ENCODE data around the gene ESRRB. TPM values are rescaled to one million over a fixed set of nuclear protein-coding genes. Genes with fewer than 3 reads are reported as not detected.

Gene ESRRB
- total RNA-seq, 2 experiments from 2014 or later = 0.47 TPM; not detected in 1

DNA sequence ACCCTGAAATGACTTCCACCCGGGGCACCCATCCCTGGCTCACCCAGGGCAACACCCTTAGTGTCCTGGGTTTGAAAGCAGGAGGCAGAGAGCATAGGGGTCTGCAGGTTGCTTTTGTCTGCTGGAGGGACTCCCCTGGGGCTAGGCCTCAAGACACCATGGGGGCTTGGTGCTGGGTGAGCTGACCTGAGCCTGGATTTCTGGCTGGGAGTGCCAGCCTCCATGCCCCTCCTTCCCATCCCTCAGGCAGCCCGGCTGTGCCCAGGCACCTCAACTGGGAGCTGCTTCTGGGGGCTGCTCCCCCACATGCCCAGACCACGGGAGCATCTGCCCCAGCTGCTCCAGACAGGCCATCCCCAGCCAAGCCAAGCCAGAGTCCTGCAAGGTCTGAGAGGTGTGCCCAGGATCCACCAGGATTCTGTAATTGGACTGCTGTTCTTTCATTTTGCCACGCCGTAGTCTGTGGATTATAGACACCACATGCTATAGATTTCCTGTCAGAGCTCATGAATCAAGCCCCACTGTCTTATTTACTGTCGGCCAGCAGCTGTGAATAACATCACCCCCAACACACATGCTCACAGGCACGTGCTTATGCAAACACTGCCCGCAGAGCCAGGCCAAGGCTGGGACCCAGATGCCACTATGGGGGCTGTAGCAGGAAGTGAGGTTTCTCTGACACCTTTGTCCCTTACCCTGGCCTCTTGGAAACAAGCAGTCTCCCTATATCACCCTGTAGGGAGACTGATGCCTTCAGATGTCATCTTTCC is 29.4 kb upstream of the ESRRB start:
- Histone ChIP-seq H3K4me2 (ENCODE audit: low read length) (no peak overlapping the region), H3K4me1 (ENCODE audit: insufficient read depth, low read length, poor library complexity, severe bottlenecking) (no peaks in the 10 kb centered on the region), H3K9me3 (ENCODE audit: low read length) (no peaks in the 10 kb centered on the region), H3K27ac (ENCODE audit: low read depth, low read length, poor library complexity, severe bottlenecking) (no peak overlapping the region), H3K4me3 (ENCODE audit: low read depth, low read length, poor library complexity, severe bottlenecking) (no peak overlapping the region), H3K9me2 (ENCODE audit: insufficient read depth, low read length) (no peaks in the 10 kb centered on the region), H3K79me2 (ENCODE audit: insufficient read depth, low read depth, low read length) (no peaks in the 10 kb centered on the region), H2AFZ (ENCODE audit: low read length) (no peak overlapping the region), H4K20me1 (ENCODE audit: insufficient read depth, low read length) (no peaks in the 10 kb centered on the region), H3K36me3 (ENCODE audit: insufficient read depth, low read length) (no peaks in the 10 kb centered on the region)
- intact Hi-C loops (cut with micrococcal nuclease; ENCODE audit: unreplicated experiment) = no loop called here
- ChIA-PET POLR2A (no interaction called here), CTCF (ENCODE audit: unreplicated experiment) (no interaction called here)
- TF ChIP-seq, protein P1, sequence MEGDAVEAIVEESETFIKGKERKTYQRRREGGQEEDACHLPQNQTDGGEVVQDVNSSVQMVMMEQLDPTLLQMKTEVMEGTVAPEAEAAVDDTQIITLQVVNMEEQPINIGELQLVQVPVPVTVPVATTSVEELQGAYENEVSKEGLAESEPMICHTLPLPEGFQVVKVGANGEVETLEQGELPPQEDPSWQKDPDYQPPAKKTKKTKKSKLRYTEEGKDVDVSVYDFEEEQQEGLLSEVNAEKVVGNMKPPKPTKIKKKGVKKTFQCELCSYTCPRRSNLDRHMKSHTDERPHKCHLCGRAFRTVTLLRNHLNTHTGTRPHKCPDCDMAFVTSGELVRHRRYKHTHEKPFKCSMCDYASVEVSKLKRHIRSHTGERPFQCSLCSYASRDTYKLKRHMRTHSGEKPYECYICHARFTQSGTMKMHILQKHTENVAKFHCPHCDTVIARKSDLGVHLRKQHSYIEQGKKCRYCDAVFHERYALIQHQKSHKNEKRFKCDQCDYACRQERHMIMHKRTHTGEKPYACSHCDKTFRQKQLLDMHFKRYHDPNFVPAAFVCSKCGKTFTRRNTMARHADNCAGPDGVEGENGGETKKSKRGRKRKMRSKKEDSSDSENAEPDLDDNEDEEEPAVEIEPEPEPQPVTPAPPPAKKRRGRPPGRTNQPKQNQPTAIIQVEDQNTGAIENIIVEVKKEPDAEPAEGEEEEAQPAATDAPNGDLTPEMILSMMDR (conservative IDR thresholded peaks at IDR 0.05; ENCODE audit: low read length) = no peak
- no peak for TF ChIP-seq EZH2phosphoT487 (IDR thresholded peaks at IDR 0.05; ENCODE audit: borderline replicate concordance, low read depth, low read length)
- DNase-seq (ENCODE audit: low spot score) = no peak
- BruUV-seq (replicated peaks) = no TSS peak

DNA sequence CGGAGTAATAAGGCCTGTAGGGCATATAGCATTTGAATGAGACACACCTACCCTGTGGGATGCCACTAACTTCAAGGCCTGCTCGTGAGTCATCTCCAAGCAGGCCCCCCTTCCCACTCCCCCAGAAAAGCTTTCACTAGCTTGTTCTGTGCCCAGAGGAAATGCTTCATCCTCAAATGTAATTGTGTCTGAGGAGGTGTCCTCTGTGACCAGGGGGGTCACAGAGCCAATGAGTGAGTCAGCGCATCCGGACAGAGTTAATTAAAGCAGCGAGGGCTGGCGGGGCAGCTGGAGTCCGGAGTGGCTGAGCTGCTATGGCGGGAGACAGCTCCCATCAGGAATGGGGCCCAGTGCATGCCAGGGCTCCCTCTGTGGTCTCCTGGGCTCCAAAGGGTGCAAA is 27.0 kb upstream of the ESRRB start:
- Histone ChIP-seq H3K4me1 (ENCODE audit: insufficient read depth, low read length, poor library complexity, severe bottlenecking) (no peaks in the 10 kb centered on the region), H4K20me1 (ENCODE audit: insufficient read depth, low read length) (no peaks in the 10 kb centered on the region), H3K4me2 (ENCODE audit: low read length) (no peak overlapping the region), H3K79me2 (ENCODE audit: insufficient read depth, low read depth, low read length) (no peaks in the 10 kb centered on the region), H3K9me3 (ENCODE audit: low read length) (no peaks in the 10 kb centered on the region), H3K4me3 (ENCODE audit: low read depth, low read length, poor library complexity, severe bottlenecking) (no peak overlapping the region), H3K27ac (ENCODE audit: low read depth, low read length, poor library complexity, severe bottlenecking) (no peak overlapping the region), H3K36me3 (ENCODE audit: insufficient read depth, low read length) (no peaks in the 10 kb centered on the region), H3K9me2 (ENCODE audit: insufficient read depth, low read length) (no peaks in the 10 kb centered on the region), H2AFZ (ENCODE audit: low read length) (no peak overlapping the region)
- intact Hi-C loops (cut with micrococcal nuclease; ENCODE audit: unreplicated experiment) = no loop called here
- BruUV-seq (replicated peaks) = no TSS peak
- POLR2A ChIA-PET = no interaction called here
- no peak for DNase-seq (ENCODE audit: low spot score)
- no peak for TF ChIP-seq EZH2phosphoT487 (IDR thresholded peaks at IDR 0.05; ENCODE audit: borderline replicate concordance, low read depth, low read length)
- TF ChIP-seq, protein P1 (conservative IDR thresholded peaks at IDR 0.05; ENCODE audit: low read length) = no peak
- CTCF ChIA-PET (ENCODE audit: unreplicated experiment) = no interaction called here

DNA sequence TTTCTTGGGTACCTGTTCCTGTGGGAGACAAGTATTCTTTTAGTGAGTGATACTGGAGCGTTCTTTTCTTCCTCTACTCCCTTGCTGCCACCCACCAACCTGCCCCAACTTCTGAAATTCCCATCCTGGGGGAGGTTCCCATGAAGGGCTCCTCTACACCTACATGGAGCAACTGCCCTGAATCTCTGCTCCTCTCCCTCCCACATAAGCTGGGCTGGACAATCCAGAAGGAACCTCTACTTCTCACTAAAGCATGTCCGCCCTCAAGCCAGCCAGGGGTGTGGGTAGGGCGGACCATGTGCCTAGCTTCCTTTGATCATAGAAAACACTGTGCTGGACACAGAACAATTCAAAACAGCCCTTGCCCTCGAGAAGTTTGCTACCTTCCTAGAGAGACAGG is 25.9 kb upstream of the ESRRB start:
- Histone ChIP-seq H2AFZ (ENCODE audit: low read length) (no peak overlapping the region), H3K79me2 (ENCODE audit: insufficient read depth, low read depth, low read length) (no peaks in the 10 kb centered on the region), H3K4me3 (ENCODE audit: low read depth, low read length, poor library complexity, severe bottlenecking) (no peak overlapping the region), H4K20me1 (ENCODE audit: insufficient read depth, low read length) (no peaks in the 10 kb centered on the region), H3K27ac (ENCODE audit: low read depth, low read length, poor library complexity, severe bottlenecking) (no peak overlapping the region), H3K36me3 (ENCODE audit: insufficient read depth, low read length) (no peaks in the 10 kb centered on the region), H3K9me3 (ENCODE audit: low read length) (no peaks in the 10 kb centered on the region), H3K9me2 (ENCODE audit: insufficient read depth, low read length) (no peaks in the 10 kb centered on the region), H3K4me2 (ENCODE audit: low read length) (no peak overlapping the region), H3K4me1 (ENCODE audit: insufficient read depth, low read length, poor library complexity, severe bottlenecking) (no peaks in the 10 kb centered on the region)
- POLR2A ChIA-PET = no interaction called here
- DNase-seq (ENCODE audit: low spot score) = no peak
- intact Hi-C loops (cut with micrococcal nuclease; ENCODE audit: unreplicated experiment) = no loop called here
- no peak for TF ChIP-seq EZH2phosphoT487 (IDR thresholded peaks at IDR 0.05; ENCODE audit: borderline replicate concordance, low read depth, low read length)
- TF ChIP-seq, protein P1 (conservative IDR thresholded peaks at IDR 0.05; ENCODE audit: low read length) = no peak
- BruUV-seq (replicated peaks) = no TSS peak
- CTCF ChIA-PET (ENCODE audit: unreplicated experiment) = no interaction called here
